OCI-LY3 (cell line): ENCODE measurements around the gene CENPB.

Experiments
- H2AFZ ChIP-seq: fragments of 200-600, 300-600 bp; shearing (Covaris generic); 2 replicates; pipeline ENCODE4 v1.6.0; 2014; ENCODE audit warnings: antibody characterized with exemption, low read depth, low read length
- H3K27ac ChIP-seq: fragments of 200-600, 300-600 bp; sonication (generic); 2 replicates; pipeline ENCODE4 v1.5.1; 2014; ENCODE audit warnings: mild to moderate bottlenecking, low read length, moderate library complexity, mixed read lengths
- H3K27me3 ChIP-seq: fragments of 200-600, 300-600 bp; sonication (generic); 2 replicates; pipeline ENCODE4 v1.6.1; 2014; ENCODE audit warnings: low read depth, low read length, mixed read lengths
- H3K36me3 ChIP-seq: fragments of 200-600, 300-600 bp; sonication (generic); replicated peaks from 2 replicates; pipeline ENCODE3; 2014; ENCODE audit warnings: low read depth, low read length, mixed read lengths
- H3K4me1 ChIP-seq: fragments of 300-600, 200-600 bp; sonication (generic); 2 replicates; pipeline ENCODE4 v1.6.1; 2014; ENCODE audit warnings: low read length, mixed read lengths
- H3K4me2 ChIP-seq: fragments of 200-600, 300-600 bp; sonication (generic); 2 replicates; pipeline ENCODE4 v1.6.1; 2014; ENCODE audit warnings: low read length, mixed read lengths
- H3K4me3 ChIP-seq: fragments of 300-600, 200-600 bp; sonication (generic); 2 replicates; pipeline ENCODE4 v1.5.1; 2014; ENCODE audit warnings: antibody characterized with exemption, mild to moderate bottlenecking, low read length, moderate library complexity
- H3K79me2 ChIP-seq: fragments of 300-600, 200-600 bp; shearing (Covaris generic); 2 replicates; pipeline ENCODE4 v1.6.1; 2014; ENCODE audit warnings: mild to moderate bottlenecking, low read length, mixed read lengths
- H3K9ac ChIP-seq: fragments of 300-600, 200-600 bp; shearing (Covaris generic); 2 replicates; pipeline ENCODE4 v1.6.0; 2014; ENCODE audit warnings: mild to moderate bottlenecking, low read length, moderate library complexity
- H3K9me3 ChIP-seq: fragments of 200-600, 300-600 bp; shearing (Covaris generic); 2 replicates; pipeline ENCODE4 v1.6.1; 2014; ENCODE audit warnings: low read length, mixed read lengths; ENCODE audit not compliant: insufficient read depth
- H4K20me1 ChIP-seq: fragments of 200-600, 300-600 bp; sonication (generic); 2 replicates; pipeline ENCODE4 v1.6.1; 2016; ENCODE audit warnings: low read length, mixed read lengths; ENCODE audit not compliant: insufficient read depth
- EZH2phosphoT487 ChIP-seq: fragments of 200-600 bp; shearing (Covaris generic); IDR thresholded peaks from 2 replicates; pipeline ENCODE4 v1.6.1; 2018; ENCODE audit warnings: antibody characterized with exemption, mixed run types, low read depth
- TF ChIP-seq, protein P1 (sequence below): fragments of 200-600, 300-600 bp; sonication (generic); IDR thresholded peaks from 2 replicates; pipeline ENCODE4 v1.5.1; 2014; ENCODE audit warnings: antibody characterized with exemption, low read length, low read depth

CENPB gene

DNA sequence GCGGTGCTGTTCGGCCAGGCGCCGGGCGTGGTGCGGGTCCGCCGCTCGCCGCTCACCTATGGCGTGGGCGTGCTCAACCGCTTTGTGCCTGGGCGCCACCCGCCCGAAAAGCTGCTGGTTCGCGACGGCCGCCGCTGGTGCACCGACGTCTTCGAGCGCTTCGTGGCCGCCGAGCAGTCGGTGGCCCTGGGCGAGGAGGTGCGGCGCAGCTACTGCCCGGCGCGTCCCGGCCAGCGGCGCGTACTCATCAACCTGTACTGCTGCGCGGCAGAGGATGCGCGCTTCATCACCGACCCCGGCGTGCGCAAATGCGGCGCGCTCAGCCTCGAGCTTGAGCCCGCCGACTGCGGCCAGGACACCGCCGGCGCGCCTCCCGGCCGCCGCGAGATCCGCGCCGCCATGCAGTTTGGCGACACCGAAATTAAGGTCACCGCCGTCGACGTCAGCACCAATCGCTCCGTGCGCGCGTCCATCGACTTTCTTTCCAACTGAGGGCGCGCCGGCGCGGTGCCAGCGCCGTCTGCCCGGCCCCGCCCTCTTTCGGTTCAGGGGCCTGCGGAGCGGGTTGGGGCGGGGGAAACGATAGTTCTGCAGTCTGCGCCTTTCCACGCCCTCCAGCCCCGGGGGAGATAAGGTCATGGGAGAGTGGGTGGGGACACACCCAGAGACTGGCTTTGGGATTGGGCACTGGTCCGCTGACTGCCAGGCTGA is 34.7 kb downstream of the CENPB start:
- TF ChIP-seq, protein P1, sequence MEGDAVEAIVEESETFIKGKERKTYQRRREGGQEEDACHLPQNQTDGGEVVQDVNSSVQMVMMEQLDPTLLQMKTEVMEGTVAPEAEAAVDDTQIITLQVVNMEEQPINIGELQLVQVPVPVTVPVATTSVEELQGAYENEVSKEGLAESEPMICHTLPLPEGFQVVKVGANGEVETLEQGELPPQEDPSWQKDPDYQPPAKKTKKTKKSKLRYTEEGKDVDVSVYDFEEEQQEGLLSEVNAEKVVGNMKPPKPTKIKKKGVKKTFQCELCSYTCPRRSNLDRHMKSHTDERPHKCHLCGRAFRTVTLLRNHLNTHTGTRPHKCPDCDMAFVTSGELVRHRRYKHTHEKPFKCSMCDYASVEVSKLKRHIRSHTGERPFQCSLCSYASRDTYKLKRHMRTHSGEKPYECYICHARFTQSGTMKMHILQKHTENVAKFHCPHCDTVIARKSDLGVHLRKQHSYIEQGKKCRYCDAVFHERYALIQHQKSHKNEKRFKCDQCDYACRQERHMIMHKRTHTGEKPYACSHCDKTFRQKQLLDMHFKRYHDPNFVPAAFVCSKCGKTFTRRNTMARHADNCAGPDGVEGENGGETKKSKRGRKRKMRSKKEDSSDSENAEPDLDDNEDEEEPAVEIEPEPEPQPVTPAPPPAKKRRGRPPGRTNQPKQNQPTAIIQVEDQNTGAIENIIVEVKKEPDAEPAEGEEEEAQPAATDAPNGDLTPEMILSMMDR: no peak
- TF ChIP-seq EZH2phosphoT487: no peak
- Histone ChIP-seq H4K20me1 (no peaks in the 10 kb centered on the region; the same call in 1 of the 2 replicates), H3K4me3 (no peak overlapping the region), H3K79me2 (no peaks in the 10 kb centered on the region), H3K4me1 (no peaks in the 10 kb centered on the region), H3K36me3 (peaks cover 6% of the 10 kb centered on the region), H3K27me3 (no peaks in the 10 kb centered on the region), H3K9ac (no peak overlapping the region), H3K4me2 (no peak overlapping the region), H3K9me3 (no peaks in the 10 kb centered on the region), H2AFZ (no peak overlapping the region), H3K27ac (no peak overlapping the region)

- TF ChIP-seq, protein P1: no peak
- no peak for TF ChIP-seq EZH2phosphoT487
- H3K9ac ChIP-seq: no peak overlapping the region
- no peak overlapping the region for H3K4me2 ChIP-seq
- H3K9me3 ChIP-seq: no peaks in the 10 kb centered on the region
- H3K27me3 ChIP-seq: no peaks in the 10 kb centered on the region
- H3K4me3 ChIP-seq: no peak overlapping the region
- H3K27ac ChIP-seq: no peak overlapping the region
- H3K79me2 ChIP-seq: no peaks in the 10 kb centered on the region
- no peaks in the 10 kb centered on the region for H3K4me1 ChIP-seq
- H3K36me3 ChIP-seq: peaks cover 6% of the 10 kb centered on the region
- no peak overlapping the region for H2AFZ ChIP-seq
- H4K20me1 ChIP-seq: no peaks in the 10 kb centered on the region; the same call in 1 of the 2 replicates
Measured at GRCh38 chr20:3751305-3751674, 35.2 kb downstream of the CENPB start.

- no peak overlapping the region for H3K27ac ChIP-seq
- no peak overlapping the region for H3K9ac ChIP-seq
- H3K4me1 ChIP-seq: no peaks in the 10 kb centered on the region
- no peaks in the 10 kb centered on the region for H3K79me2 ChIP-seq
- H4K20me1 ChIP-seq: no peaks in the 10 kb centered on the region; the same call in 1 of the 2 replicates
- H2AFZ ChIP-seq: no peak overlapping the region
- no peak overlapping the region for H3K4me3 ChIP-seq
- H3K4me2 ChIP-seq: no peak overlapping the region
- no peak for TF ChIP-seq EZH2phosphoT487
- TF ChIP-seq, protein P1: no peak
- H3K27me3 ChIP-seq: no peaks in the 10 kb centered on the region
- H3K36me3 ChIP-seq: peaks cover 6% of the 10 kb centered on the region
- no peaks in the 10 kb centered on the region for H3K9me3 ChIP-seq
Measured at GRCh38 chr20:3749689-3750531, 36.6 kb downstream of the CENPB start.

GRCh38 chr20:3749087-3749688 is 37.4 kb downstream of the CENPB start:
- Histone ChIP-seq H3K4me3 (no peak overlapping the region), H3K27me3 (0 out of 2 replicates have a peak, but pooled peaks cover 5% of the 10 kb centered on the region), H4K20me1 (no peaks in the 10 kb centered on the region; the same call in 1 of the 2 replicates), H2AFZ (no peak overlapping the region), H3K36me3 (peaks cover 3% of the 10 kb centered on the region), H3K4me1 (no peaks in the 10 kb centered on the region), H3K9ac (no peak overlapping the region), H3K27ac (no peak overlapping the region), H3K9me3 (no peaks in the 10 kb centered on the region), H3K4me2 (no peak overlapping the region), H3K79me2 (no peaks in the 10 kb centered on the region)
- TF ChIP-seq, protein P1: no peak
- TF ChIP-seq EZH2phosphoT487: no peak
